GM21515 (cell line): ENCODE data around the gene TANGO6.

Experiments used
- ATAC-seq: cut with Tn5 transposase; IDR thresholded peaks from one replicate; pipeline ENCODE4 v1.9.1; 2021; ENCODE audit not compliant: unreplicated experiment

The TANGO6 gene

DNA sequence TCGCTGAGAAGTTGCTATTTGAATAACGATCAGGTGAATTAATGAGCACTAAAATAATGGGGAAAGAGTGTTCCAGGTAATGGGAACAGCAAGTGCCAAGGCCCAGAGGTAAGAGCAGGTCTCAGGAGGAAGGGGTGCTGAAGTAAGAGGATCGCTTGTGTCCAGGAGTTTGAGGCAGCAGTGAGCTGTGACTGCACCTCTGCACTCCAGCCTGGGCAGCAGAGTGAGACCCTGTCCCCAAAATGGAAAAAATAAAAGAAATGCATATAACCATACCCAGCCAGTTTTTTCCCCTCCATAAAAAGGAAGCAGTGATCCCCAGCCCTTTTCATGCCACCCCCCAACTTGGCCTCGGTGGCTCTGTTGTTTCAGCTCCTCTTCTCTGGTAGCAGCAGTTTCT, 245.4 kb downstream of the TANGO6 start:
- ATAC-seq = no peak

DNA sequence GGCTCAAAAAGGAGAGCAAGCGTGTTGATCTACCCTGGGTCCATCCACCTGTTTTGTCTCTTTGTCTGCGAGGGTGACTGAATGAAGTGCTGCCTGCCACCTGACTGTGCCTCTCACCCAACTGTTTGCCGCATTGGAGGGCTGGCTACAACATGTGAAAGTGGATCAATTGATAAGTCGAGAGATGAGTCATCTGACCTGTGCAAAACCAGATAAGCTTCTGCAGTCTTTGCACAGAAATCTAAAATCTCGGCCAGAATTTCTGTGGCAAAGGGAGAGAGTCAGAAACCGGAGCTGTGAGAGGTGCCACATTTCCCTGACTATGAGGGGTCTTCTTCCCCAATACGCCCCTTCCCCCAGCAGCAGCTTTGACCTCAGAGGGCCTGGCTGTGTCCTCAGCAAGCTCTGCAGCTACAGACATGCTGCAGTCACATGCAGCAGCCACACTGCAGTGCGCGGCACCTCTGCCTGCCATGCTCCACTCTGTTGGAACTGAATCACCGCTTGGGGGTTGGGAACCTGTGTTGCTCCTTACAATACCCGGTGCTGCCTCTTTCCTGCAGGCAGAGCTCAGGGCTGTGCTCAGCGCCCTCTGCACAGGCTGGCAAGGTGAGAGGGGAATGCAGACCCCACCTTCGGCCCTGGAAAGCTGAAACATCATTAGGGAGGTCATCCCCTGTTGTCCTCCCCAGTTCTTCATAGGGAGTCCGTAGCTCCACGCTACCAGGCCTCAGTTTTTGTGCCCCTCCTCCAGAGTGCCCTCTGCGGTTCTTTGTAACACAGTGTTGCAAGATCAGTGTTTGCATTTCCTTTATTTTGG, 246.0 kb downstream of the TANGO6 start:
- no peak for ATAC-seq

DNA sequence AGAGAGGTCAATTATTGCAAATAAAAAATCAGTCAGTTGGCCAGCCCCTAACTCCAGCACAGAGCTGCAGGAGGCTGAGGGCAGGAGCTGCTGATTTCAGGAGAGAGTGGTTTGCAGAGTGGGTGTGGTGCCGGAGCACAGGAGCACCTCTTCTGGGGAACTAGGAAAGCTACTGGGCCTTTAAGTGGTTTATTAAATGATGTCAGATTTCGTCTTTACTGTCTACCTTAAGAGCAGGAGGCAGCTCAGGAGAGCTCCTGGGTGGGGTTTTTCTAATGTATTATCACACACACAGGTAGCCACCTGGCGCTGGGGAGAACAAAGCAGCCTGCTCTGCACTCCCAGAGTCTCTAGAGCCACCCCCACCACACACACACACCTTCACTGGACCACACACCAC, 250.6 kb downstream of the TANGO6 start:
- ATAC-seq = no peak

DNA sequence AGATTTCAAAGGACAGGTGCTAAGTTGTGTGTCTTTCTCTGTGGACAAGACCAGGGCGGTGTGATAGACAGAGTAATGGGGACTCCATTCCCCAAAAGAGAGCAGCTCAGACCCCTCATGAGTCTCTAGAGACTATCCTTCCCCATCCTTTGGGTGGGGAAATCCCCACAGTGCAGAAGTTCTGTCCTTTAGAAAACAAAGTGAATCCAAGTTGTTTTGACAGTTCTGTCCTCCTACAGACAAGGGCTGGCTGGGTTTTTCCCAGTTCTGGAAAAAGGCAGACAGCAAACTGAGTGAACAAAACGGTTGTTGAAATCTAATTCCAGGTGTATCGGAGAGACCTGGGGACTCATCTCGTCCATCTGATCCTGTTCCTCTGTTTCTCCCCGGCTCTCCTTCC, 251.2 kb downstream of the TANGO6 start:
- ATAC-seq = no peak

DNA sequence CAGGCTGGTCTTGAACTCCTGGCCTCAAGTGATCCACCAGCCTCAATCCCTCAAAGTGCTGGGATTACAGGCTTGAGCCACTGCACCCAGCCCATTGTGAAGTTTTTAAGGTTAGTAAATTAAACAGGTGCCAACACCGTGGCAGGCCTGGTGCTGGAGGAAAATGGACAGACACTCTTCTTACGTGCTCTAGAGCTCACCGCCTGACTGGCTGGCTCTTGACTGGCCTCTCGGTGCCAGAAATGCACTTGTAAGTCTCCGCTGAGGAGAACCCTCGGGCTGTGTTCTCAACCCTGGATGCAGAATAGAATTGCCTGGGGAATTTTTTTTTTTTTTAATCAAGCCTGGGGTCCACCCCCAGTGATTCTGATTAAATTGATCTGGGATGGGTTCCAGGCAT, 251.9 kb downstream of the TANGO6 start:
- ATAC-seq = no peak

DNA sequence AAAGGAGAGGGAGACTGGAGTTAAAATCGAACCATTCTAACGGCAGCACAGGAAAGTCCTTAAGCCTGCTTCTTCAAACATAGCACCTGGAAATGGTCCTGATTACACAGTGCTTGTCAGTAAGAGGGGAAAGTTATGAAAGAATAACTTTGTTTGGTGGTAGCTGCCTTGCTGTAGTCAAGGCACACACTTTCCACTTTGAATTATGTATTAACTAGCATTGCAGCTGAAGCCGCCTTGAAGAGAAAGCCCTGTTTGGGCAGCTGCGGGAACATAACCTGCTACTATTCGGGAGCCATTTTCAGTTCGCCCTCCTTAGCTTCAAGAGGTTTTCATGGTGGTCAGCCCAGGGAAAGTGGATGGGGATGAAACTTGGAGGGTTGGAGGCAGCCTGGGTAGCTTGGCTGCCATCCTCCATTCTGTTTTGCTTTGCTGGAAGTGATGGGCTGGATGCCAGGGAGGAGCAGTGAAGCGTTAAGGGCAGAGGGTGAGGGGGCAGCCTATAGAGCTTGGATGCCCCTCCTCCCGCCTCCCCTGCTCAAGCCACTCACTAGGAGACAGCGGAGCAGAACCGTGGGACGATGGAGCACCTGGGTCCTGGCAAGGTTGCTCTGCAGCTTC, 256.9 kb downstream of the TANGO6 start:
- no peak for ATAC-seq

DNA sequence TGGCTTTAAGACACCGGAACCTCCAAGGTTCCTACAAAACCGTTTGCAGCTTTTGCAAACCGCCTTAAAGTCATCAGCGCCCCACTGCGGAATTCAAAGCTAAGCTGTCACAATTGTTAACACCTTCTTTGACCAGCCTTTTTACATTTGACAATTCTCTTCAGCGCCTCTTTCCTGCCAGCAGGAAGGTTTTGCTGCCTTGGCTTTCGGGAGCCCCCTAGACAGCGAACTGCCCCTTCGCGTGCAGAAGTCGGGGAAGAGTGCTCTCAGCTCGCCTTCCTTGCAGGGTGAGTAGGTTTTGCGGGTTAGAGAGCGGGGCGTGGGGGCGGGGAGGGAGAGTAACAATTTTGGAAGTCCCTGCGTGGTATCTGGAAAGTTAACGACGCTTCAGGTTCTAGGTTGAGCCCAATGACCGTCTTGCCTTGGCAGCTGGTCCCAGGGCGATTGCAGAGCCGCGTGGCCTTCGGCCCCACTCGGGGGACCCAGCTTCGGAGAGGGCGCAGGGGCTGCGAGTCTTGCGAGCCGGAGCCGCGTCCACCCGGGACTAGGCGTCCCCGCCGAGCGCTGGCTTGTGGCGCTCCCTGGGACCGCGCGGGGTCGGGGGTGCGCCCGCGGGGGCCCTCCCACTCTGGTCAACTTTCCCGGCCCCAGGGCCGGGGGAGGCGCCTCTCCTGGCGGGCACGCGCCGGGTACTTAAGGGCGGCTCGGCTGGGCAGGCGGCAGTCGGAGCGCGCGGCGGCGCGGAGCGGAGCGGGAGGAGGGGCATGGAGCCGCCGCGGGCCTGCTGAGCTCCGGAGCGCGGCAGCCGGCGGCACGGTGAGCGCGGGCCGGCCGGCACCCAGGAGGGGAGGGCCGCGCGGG, 262.4 kb downstream of the TANGO6 start, which contains the start of gene HAS3:
Gene HAS3, plus strand, starts transcription at position 153 of the 861 bp plus-strand sequence. CDS start 3,743 bp downstream, outside the sequence.
- no peak for ATAC-seq

DNA sequence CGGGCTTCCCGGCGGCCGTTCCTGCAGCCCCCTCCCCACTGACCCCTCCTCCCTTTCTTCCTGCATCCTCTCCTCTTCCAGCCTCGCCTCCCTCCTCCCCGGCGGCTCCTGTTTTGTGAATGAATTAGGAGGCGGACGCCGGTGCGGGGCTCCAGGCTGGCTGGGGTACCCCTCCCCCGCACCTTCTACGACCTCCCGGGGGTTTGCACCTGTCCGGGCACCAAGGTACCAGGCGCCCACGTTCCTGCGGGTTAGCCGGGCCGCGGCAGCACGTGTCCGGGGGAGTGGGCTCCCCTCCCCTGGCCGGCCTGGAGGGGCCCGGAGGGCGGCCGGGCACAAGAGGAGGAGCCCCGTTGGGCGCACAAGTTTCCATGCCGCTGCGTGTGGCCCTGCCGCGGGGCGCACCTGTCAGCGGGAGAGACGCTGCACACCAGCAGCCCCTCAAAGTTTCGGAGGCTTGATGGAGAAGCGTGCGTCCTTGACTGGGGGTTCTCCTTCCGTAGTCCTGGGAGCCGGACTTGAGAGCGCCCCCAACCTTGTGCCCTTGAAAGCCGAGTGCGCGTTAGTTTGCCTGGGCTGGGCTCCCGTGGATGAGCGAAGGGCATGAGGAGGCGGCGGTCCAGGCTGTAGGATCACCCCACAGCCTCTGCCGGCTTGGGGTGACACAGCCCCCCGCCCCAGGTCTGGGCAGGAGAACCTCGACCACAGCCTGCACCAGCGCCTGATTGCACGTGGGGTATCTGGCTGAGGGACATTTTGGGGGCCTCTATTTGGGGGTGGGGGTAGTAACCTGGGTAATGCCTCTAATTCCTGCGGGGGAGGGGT, 263.4 kb downstream of the TANGO6 start:
- ATAC-seq = no peak

DNA sequence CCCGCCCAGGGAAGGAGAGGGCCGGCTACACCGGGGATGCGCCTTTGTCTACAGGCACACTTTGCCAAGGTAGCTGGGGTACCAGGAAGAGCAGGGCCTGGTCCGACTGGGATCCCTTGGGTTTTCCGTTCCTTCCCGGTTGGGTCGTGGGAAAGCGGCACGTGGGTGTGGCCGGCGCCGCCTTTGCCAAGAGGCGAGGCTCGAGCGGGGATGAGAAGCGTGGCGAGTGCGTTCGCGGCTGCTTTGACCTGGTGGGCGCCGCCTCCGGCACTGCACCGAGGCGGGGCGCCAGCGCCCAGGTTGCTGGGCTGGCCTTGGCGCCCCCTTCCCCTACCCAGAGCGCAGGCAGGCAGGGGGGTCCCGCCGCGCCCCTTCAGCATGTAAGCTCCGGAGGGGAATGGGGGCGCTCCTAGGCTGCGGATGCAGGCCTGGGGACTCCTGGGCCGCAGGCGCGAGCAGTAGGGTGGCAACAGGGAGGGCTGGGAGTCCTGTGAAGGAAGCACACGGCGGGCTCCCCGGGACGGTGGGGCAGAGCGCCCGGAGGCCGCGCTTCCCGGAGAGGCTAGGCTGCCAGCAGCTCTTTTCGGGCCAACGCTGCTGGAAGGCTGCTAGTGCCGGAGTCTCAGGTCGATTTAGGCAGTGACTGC, 264.1 kb downstream of the TANGO6 start:
- ATAC-seq = no peak

DNA sequence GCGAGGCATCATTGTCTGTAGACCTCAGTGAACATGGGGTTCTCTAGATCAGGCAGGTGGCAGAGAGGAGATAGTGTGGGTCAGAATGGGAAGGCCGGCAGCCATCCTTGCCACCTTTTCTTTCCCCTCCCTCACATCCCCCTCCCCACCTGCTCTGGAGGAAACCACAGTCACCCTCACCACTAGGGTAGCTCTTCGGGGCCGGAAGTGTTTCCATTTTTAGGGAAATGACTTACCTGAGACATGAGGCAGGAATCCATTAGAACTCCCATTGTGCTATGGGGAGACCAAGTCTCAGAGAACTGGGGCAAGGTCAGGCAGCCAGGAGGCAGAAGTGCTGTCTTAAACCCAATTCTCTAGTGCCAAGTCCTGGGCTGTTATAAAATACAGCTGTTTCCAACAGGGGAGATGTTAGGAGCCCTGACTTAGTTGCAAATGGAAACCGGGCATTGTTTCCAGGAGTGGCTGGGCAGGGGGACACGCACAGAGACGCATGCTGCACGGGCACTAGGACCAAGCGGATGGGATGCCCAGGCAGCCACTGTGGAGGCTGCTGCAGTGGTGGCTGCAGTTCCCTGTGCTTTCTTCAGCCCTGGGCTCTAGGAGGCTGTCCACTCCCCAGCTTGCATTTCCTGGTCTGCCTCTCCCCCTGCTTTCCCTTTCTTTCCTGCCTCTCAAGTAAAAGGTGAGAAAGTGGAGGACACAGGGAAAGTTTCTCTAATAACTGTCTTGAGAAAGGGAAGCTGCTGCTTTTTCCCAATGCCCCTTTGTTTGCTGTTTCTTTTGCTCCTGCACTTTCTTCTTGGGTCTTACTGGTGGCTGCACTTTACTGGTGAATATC, 265.0 kb downstream of the TANGO6 start:
- ATAC-seq = no peak

DNA sequence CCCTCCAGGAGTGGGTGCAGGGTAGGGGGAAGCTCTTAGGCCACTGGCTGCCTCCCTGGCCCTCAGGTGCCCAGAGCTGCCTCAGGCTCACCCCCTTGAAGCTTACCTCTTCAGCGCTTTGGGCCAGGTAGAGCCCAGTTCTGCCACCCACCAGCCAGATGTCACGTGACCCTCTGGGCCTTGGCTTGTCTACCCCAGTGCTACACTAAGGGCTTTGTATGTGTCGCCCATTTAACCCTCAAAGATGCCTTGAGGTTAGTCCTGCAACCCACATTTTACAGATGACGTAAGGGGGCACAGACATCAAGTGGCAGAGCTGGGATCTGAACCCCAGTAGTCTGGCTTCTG, 265.5 kb downstream of the TANGO6 start:
- ATAC-seq = no peak

DNA sequence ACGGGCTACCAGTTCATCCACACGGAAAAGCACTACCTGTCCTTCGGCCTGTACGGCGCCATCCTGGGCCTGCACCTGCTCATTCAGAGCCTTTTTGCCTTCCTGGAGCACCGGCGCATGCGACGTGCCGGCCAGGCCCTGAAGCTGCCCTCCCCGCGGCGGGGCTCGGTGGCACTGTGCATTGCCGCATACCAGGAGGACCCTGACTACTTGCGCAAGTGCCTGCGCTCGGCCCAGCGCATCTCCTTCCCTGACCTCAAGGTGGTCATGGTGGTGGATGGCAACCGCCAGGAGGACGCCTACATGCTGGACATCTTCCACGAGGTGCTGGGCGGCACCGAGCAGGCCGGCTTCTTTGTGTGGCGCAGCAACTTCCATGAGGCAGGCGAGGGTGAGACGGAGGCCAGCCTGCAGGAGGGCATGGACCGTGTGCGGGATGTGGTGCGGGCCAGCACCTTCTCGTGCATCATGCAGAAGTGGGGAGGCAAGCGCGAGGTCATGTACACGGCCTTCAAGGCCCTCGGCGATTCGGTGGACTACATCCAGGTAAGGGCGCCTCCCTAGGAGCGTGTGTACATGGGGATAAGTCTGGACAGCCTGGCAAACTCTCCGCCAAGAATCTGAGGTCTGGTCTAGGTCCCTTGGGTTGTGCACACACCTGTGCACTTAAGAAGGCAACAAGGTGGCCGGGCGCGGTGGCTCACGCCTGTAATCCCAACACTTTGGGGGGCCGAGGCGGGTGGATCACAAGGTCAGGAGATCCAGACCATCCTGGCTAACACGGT, 266.3 kb downstream of the TANGO6 start:
- ATAC-seq = no peak

DNA sequence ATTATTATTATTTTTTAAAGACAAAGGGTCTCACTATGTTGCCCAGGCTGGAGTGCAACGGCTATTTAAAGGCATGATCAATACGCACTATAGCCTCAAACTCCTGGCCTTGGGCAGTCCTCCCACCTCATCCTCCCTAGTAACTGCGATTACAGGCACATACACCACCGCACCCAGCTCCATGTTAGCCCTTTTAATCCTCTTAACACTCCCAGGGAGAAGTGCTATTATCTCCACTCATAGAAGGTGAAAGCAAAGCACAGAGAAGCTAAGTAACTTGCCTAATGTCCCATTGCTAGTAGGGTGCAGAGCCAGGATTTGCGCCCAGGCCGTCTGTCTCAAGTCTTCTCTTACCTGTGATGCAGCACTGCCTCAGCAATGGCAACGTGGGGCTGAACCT, 267.1 kb downstream of the TANGO6 start:
- ATAC-seq = no peak

DNA sequence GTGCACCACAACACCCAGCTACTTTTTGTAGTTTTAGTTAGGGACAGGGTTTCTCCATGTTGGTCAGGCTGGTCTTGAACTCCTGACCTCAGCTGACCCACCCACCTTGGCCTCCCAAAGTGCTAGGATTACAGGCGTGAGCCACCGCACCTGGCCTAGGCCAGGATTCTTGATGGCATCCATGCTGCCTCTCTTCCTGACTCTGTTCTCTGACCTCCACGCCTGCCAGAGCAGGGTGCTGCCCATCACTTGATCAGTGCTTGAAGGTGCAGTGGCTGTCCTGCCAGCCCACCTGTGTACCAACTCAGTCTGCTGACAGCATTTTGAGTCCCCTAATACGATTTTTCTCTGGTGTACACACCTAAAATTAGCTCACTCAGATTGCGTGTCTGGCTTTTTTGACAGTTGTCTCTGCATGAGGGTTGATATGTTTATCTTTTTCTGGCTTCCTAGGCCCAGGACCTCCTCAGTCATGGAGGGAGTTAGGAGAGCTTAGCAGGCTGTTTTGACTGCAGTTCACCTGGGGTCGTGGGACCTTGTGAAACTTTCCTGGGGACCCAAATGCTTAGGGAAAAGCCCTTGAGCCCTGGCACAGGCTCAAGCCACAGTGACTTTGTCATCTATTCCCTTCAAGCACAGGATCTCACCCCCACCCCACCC, 268.0 kb downstream of the TANGO6 start:
- ATAC-seq = no peak

DNA sequence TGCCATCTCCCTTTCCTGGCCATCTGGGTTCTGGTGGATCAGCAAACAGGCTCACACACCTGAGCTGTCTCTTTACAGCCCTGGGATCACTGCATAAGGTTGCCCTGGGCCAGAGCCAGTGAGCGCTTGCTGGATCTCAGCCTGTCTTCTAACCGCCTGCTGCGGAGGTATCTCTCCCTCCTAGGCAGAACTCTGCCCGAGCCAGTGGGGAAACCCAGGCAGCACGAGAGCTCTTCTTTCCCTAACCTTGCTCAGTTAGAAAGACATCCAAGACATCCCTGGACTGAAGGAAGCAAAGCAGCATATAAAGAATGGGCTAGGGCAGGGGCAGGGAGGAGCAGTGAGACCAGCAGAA, 268.5 kb downstream of the TANGO6 start:
- no peak for ATAC-seq

DNA sequence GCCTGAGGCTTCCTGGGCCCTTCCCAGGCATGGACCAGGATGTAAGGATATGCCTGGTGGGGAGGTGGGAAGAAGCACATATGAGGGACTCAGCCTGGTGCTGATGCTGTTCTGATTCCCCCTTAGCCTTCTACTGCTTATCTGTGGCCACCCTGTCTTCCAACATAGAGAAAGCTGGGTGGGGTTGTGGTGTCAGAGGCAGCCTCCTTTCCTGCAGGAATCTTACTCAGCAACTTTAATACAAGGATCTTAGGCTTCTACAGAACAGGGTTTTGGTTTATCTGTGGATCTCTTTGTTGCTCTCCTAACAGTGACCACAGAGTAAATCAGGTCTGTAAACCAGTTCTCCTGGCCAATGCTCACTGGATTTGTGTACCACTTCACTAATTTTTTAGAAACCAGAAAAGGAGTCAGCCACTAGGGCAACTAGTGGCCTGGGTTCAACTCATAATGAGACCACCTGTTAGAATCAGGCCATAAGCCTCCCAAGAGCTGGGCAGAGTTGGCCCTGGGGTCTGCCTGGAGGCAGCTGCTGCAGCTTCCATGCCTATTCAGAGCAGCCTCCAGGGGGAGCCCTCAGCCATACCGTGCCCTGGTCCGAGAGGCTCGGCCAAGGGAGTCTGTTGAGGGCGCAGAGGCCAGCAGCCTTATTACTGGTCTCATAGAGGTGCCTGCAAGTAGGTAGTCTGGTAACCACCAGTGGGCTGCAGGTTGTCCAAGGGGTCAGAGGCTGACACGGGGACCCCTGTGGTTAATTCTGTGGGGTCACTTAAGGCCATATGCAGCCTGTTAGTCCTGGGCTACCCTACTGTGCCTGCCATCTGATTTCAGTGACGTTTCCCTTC, 269.2 kb downstream of the TANGO6 start:
- ATAC-seq = no peak

DNA sequence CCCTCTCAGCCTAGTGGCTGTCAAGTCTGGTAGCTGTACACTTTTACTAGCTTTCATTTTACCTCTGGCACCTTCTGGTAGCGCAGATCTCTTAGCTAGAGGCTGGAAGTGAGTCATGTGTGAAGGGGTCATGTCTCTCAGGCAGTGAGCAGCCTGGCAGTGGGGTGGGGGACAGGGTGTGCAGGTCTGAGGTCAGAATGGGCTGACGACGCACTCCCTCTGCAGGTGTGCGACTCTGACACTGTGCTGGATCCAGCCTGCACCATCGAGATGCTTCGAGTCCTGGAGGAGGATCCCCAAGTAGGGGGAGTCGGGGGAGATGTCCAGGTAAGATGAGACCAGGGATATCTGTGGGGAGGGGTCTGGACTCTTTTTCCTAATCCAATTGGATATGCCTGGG, 269.9 kb downstream of the TANGO6 start:
- no peak for ATAC-seq
